HEK293 (cell line): Measurements from ENCODE around the gene MTFMT.

ENCODE experiments used
- CTCF ChIA-PET: fragments of 350-600 bp; formaldehyde crosslinking; extraction: SDS; loops from one replicate; lab custom pipeline; 2021; ENCODE audit warnings: antibody characterized with exemption; lab: Yijun Ruan, JAX
- POLR2A ChIA-PET: fragments of 300-600 bp; formaldehyde crosslinking; extraction: SDS; loops from one replicate; lab custom pipeline; 2020; ENCODE audit warnings: antibody characterized with exemption, inconsistent platforms; lab: Yijun Ruan, JAX
- H3K27ac ChIP-seq: fragments of 200-500 bp; sonication (Bioruptor generic); 2 replicates; pipeline ENCODE4 v1.5.1; 2014; ENCODE audit warnings: low read depth, low read length, control low read depth, inconsistent platforms; ENCODE audit errors: extremely low read depth
- H3K36me3 ChIP-seq, 2 experiments: fragments of 200-500 bp in 1 of 2; sonication (Bioruptor generic) in 1 of 2; 1 replicate in 1 of 2; 2 replicates in 1 of 2; pipeline ENCODE4 v1.5.1; 2014 to 2017; ENCODE audit warnings: inconsistent platforms in 2 of 2, low read length in 2 of 2; ENCODE audit not compliant: control insufficient read depth in 2 of 2, insufficient read depth in 1 of 2
- H3K4me1 ChIP-seq: fragments of 200-500 bp; sonication (Bioruptor generic); 2 replicates; pipeline ENCODE4 v1.5.1; 2014; ENCODE audit warnings: mild to moderate bottlenecking, low read length, inconsistent platforms; ENCODE audit not compliant: control insufficient read depth, insufficient read depth
- H3K4me3 ChIP-seq: 2 replicates; pipeline ENCODE4 v1.5.1; 2011; ENCODE audit warnings: low read depth, mild to moderate bottlenecking, control low read depth, low read length, moderate library complexity
- H3K9me3 ChIP-seq: fragments of 200-500 bp; sonication (Bioruptor generic); 2 replicates; pipeline ENCODE4 v1.5.1; 2014; ENCODE audit warnings: low read depth, low read length, inconsistent platforms; ENCODE audit not compliant: control insufficient read depth, insufficient read depth
- EGR2 ChIP-seq: fragments of 450-650 bp; formaldehyde crosslinking; IDR thresholded peaks from 2 replicates; pipeline ENCODE4 v1.5.1; 2016; ENCODE audit warnings: low read depth, missing biosample characterization, missing genetic modification characterization
- GLIS1 ChIP-seq: fragments of 450-650 bp; formaldehyde crosslinking; IDR thresholded peaks from 2 replicates; pipeline ENCODE4 v1.5.1; 2016; ENCODE audit warnings: missing biosample characterization, missing genetic modification characterization
- KLF7 ChIP-seq: fragments of 450-650 bp; formaldehyde crosslinking; IDR thresholded peaks from 2 replicates; pipeline ENCODE4 v1.5.1; 2016; ENCODE audit warnings: missing biosample characterization, missing genetic modification characterization, borderline replicate concordance
- MZF1 ChIP-seq: fragments of 450-650 bp; formaldehyde crosslinking; IDR thresholded peaks from 2 replicates; pipeline ENCODE4 v1.5.1; 2017; ENCODE audit warnings: missing biosample characterization, missing genetic modification characterization, borderline replicate concordance
- PRDM2 ChIP-seq: fragments of 450-650 bp; formaldehyde crosslinking; IDR thresholded peaks from 2 replicates; pipeline ENCODE4 v1.5.1; 2016; ENCODE audit warnings: missing biosample characterization, missing genetic modification characterization, borderline replicate concordance
- ZBTB17 ChIP-seq: fragments of 450-650 bp; formaldehyde crosslinking; IDR thresholded peaks from 2 replicates; pipeline ENCODE4 v1.5.1; 2016; ENCODE audit warnings: missing biosample characterization, missing genetic modification characterization
- ZBTB20 ChIP-seq: fragments of 450-650 bp; formaldehyde crosslinking; IDR thresholded peaks from 2 replicates; pipeline ENCODE4 v1.5.1; 2016; ENCODE audit warnings: missing biosample characterization, missing genetic modification characterization
- ZBTB48 ChIP-seq: fragments of 450-650 bp; formaldehyde crosslinking; IDR thresholded peaks from 2 replicates; pipeline ENCODE4 v1.5.1; 2016; ENCODE audit warnings: missing biosample characterization, missing genetic modification characterization
- ZFHX2 ChIP-seq: fragments of 450-650 bp; formaldehyde crosslinking; conservative IDR thresholded peaks from 2 replicates; pipeline ENCODE4 v1.5.1; 2016; ENCODE audit warnings: missing biosample characterization, missing genetic modification characterization
- ZNF24 ChIP-seq: fragments of 450-650 bp; formaldehyde crosslinking; IDR thresholded peaks from 2 replicates; pipeline ENCODE4 v1.5.1; 2016; ENCODE audit warnings: missing biosample characterization, missing genetic modification characterization
- ZNF350 ChIP-seq: fragments of 450-650 bp; formaldehyde crosslinking; IDR thresholded peaks from 2 replicates; pipeline ENCODE4 v1.5.0; 2017; ENCODE audit warnings: missing biosample characterization, mild to moderate bottlenecking, missing genetic modification characterization
- ZNF394 ChIP-seq: fragments of 450-650 bp; formaldehyde crosslinking; IDR thresholded peaks from 2 replicates; pipeline ENCODE4 v1.5.1; 2016; ENCODE audit warnings: missing biosample characterization, missing genetic modification characterization, mild to moderate bottlenecking, moderate library complexity, borderline replicate concordance
- ZNF530 ChIP-seq: fragments of 450-650 bp; formaldehyde crosslinking; IDR thresholded peaks from 2 replicates; pipeline ENCODE4 v1.5.1; 2016; ENCODE audit warnings: low read depth, missing biosample characterization, missing genetic modification characterization
- ZNF544 ChIP-seq: fragments of 450-650 bp; formaldehyde crosslinking; IDR thresholded peaks from 2 replicates; pipeline ENCODE4 v1.5.0; 2017; ENCODE audit warnings: missing biosample characterization, missing genetic modification characterization
- ZNF558 ChIP-seq: fragments of 450-650 bp; formaldehyde crosslinking; IDR thresholded peaks from 2 replicates; pipeline ENCODE4 v1.5.1; 2016; ENCODE audit warnings: missing biosample characterization, missing genetic modification characterization
- ZNF777 ChIP-seq: fragments of 450-650 bp; formaldehyde crosslinking; IDR thresholded peaks from 2 replicates; pipeline ENCODE4 v1.5.1; 2017; ENCODE audit warnings: missing biosample characterization, missing genetic modification characterization, borderline replicate concordance
- TF ChIP-seq, protein P1 (sequence below): fragments of 450-650 bp; formaldehyde crosslinking; IDR thresholded peaks from 2 replicates; pipeline ENCODE4 v1.5.1; 2017; ENCODE audit warnings: missing biosample characterization, missing genetic modification characterization
- TF ChIP-seq, protein P2 (sequence below): fragments of 450-650 bp; formaldehyde crosslinking; optimal IDR thresholded peaks from 2 replicates; pipeline ENCODE3; 2016; ENCODE audit warnings: missing biosample characterization, mild to moderate bottlenecking, missing genetic modification characterization

Gene MTFMT

GRCh38 chr15:65072027-65072426, 42.6 kb upstream of the MTFMT start (continued):
- no peak for TF ChIP-seq ZBTB17 (tag by site-specific recombination)
- no peak for TF ChIP-seq ZNF777
- TF ChIP-seq ZBTB48, result no peak
- TF ChIP-seq ZNF394 (tag by site-specific recombination), result no peak
- TF ChIP-seq, protein P1, sequence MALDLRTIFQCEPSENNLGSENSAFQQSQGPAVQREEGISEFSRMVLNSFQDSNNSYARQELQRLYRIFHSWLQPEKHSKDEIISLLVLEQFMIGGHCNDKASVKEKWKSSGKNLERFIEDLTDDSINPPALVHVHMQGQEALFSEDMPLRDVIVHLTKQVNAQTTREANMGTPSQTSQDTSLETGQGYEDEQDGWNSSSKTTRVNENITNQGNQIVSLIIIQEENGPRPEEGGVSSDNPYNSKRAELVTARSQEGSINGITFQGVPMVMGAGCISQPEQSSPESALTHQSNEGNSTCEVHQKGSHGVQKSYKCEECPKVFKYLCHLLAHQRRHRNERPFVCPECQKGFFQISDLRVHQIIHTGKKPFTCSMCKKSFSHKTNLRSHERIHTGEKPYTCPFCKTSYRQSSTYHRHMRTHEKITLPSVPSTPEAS, result no peak
- no peak for TF ChIP-seq MZF1 (tag by site-specific recombination)
- no peak for TF ChIP-seq ZNF544
- TF ChIP-seq ZNF24 (tag by site-specific recombination), result no peak

DNA sequence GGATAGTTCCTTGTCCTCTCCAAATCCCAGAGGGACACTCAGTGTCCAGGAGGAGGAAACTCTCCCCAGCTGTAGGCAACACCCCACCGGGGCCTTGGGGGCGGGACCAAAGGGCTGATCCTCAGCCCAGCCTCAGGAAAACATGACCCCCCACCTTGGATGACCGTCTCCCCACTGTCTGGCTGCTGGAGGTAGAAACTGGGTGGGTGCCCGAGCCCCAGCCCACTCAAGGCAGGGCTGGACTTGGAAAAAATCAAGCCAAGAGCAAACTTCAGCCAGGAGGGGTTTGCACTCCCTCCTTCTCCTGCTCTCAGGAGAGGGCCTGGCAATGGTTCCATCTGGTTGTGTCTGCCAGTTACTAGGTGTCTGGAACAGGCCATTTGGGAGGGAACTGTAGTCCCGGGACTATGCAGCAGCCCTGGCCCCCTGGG, 42.0 kb upstream of the MTFMT start:
- no peaks in the 10 kb centered on the region for H3K4me1 ChIP-seq
- ChIA-PET POLR2A (no interaction called here), CTCF (no interaction called here)
- no peak overlapping the region for H3K27ac ChIP-seq
- no peaks in the 10 kb centered on the region for H3K9me3 ChIP-seq
- H3K4me3 ChIP-seq, result no peak overlapping the region
- no peak for TF ChIP-seq EGR2 (tag by site-specific recombination)
- no peak for TF ChIP-seq ZBTB20 (tag by site-specific recombination)
- 0 out of 2 replicates have a peak, but pooled peaks have one; percentile 17 for TF ChIP-seq ZFHX2 (tag by site-specific recombination)
- no peak for TF ChIP-seq ZNF530 (tag by site-specific recombination)
- no peak for TF ChIP-seq ZNF350 (tag by site-specific recombination)
- TF ChIP-seq GLIS1 (tag by site-specific recombination), result peak; percentile 29; the same call in 1 of the 2 replicates
- no peak for TF ChIP-seq KLF7 (tag by site-specific recombination)
- no peak for TF ChIP-seq PRDM2 (tag by site-specific recombination)
- no peak for TF ChIP-seq ZNF558 (tag by site-specific recombination)
- TF ChIP-seq, protein P2, sequence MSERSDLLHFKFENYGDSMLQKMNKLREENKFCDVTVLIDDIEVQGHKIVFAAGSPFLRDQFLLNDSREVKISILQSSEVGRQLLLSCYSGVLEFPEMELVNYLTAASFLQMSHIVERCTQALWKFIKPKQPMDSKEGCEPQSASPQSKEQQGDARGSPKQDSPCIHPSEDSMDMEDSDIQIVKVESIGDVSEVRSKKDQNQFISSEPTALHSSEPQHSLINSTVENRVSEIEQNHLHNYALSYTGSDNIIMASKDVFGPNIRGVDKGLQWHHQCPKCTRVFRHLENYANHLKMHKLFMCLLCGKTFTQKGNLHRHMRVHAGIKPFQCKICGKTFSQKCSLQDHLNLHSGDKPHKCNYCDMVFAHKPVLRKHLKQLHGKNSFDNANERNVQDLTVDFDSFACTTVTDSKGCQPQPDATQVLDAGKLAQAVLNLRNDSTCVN (tag by site-specific recombination), result no peak
- H3K36me3 ChIP-seq, result no peaks in the 10 kb centered on the region
